Tongue (tissue), 3 donors: ENCODE measurements around the gene RPS27. TPM values are rescaled to one million over a fixed set of nuclear protein-coding genes. Genes with fewer than 3 reads are reported as not detected.
"Not testable (repeated sequence)": the region's sequence is repeated elsewhere in the genome, so short reads cannot be mapped to it uniquely, and the experiment has no call there.

Source experiments
- DNase-seq: peaks from one replicate; pipeline ENCODE4 v3.0.0-alpha.2; 2015
- small RNA-seq: library from RNA; depleted of rRNA; stranded (forward); fragments of <200 nt; gene quantifications from one replicate; pipeline ENCODE3, GENCODE V24; 2014; ENCODE audit warnings: low replicate concordance
- total RNA-seq: library from RNA; depleted of rRNA; stranded (reverse); fragments of >200 nt; gene quantifications from one replicate; pipeline ENCODE4 v1.2.3, GENCODE V29; 2014

Gene RPS27
- total RNA-seq, 1 donor from 2014 or later, result 1,230 TPM

DNA sequence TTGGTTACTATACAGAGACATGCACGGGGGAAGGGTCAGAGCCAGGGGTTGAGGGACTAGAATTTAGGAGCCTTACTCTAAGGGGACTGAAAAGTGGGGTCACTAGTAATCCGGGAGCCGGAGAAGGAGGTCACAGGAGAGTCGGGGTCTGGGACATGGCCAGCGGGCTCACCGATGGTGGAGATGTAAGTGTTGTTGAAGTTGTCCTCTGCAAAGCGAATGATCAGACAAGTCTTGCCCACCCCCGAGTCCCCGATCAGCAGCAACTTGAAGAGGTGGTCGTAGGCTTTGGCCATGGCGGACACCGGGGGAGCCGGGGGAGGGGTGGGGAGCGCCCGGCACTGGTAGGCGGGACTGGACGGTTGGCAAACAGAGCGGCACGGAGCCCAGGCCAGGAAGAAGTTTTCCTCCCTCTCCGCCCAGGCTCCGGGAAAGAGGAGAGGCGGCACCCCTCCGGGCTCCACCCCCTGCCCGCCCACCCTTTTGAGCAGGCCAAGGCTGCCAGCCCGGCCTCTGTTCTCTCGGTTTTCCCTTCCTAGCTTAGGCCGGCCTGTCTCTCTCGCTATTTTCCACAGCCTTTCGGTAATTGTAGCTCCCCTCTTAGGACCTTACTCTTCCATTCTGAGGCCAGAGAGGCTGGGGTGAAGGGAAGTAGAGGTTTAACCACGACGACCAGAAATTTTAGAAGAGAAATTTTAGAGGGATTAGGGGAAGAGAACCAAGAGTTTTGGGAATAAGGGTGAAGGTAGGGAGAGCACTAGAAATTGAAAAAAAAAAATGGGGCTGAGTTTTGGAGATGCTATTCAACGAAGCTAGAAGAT is 4.4 kb upstream of the RPS27 start, which contains the start of gene RAB13:
Gene RAB13, minus strand, starts transcription at position 399 of the 821 bp plus-strand sequence. Its CDS starts 103 bp downstream, at position 296.
- peak; percentile 93 for DNase-seq

DNA sequence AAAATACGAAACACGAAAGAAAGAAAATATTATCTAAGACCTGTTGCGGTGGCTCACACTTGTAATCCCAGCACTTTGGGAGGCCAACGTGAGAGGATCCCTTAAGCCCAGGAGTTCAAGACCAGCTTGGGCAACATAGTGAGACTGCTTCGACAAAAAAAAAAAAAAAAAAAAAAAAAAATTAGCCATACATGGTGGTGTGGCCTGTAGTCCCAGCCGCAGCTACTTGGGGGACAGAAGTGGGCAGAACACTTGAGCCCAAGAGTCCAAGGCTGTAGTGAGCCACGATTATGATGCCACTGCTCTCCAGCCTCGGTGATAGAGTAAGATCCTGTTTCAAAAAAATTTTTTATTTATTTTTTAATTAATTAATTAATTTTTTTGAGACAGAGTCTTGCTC is 2.9 kb upstream of the RPS27 start:
- no peak for DNase-seq

DNA sequence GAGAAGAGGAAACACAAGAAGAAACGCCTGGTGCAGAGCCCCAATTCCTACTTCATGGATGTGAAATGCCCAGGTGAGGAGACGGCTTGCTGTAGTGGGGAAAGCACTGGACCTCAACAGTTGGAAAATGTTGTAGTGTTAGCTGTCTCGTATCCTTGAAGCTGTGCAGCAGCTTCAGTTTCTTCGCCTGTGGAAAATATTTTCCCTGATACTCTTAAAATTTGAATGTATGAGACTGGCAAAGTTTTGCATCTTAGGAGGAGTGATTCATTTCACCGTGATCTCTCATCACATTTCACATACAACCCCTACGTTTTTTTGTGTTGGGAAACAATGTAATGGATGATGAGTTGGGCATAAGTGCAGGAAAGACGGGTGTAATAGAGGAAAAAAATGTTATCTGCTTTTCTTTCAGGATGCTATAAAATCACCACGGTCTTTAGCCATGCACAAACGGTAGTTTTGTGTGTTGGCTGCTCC is 629 bp downstream of the RPS27 start:
- no peak for DNase-seq

DNA sequence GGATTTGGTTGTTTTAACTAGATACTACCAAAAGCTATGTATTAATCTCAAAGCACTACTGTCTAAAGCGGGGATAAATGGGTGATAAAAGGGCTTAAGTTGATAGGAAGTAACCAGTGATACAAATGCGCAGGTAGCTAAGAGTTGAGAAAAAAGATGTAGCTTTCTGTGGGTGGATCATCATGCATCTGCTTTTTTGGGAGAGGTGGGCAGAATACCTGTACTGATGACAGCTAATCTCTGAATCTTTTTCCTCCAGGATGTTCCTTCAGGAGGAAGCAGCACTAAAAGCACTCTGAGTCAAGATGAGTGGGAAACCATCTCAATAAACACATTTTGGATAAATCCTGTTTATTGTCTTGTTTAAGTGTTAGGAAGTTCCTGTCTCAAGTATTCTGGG is 1.2 kb downstream of the RPS27 start:
- no peak for DNase-seq

DNA sequence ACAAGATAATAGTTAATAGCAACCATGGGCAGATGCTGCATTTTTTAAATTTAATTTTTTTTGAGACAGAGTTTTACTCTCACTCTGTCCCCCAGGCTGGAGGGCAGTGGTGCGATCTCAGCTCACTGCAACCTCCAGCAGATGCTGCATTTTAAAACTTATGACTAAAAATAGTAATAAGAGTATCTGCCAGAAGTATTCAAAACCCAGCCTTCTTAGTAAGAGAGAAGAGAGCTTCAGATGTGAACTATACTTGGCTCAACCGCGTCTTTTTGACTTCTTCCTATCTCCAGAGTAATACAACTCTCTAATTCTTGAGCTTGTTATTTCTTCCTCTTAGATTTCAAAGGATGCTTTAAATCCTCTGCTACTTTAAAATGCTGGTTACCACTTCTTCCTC is 4.6 kb downstream of the RPS27 start:
- DNase-seq, result no peak

DNA sequence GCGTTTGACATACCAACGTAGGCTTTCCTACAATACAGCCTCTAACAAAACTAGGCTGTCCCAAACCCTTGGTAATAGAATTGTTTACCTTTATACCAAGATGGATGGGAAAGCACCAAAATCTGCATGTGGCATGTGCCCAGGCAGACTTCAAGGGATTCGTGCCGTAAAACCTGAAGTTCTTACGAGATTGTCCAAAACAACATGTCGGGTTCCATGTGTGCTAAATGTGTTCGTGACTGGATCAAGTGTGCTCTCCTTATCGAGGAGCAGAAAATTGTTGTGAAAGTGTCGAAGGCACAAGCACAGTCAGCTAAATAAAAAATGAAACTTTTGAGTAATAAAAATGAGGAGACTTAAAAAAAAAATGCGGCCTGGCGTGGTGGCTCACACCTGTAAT is 5.1 kb downstream of the RPS27 start:
- no peak for DNase-seq

DNA sequence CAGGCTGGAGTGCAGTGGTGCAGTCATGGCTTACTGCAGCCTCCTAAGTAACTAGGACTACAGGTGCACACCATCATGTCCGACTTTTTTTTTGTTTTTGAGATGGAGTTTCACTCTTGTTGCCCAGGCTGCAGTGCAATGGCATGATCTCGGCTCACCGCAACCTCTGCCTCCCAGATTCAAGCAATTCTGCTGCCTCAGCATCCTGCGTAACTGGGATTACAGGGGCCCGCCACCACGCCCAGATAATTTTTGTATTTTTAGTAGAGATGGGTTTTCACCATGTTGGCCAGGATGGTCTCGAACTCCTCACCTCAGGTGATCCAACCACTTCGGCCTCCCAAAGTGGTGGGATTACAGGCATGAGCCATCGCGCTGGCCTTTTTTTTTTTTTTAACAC is 6.3 kb downstream of the RPS27 start:
- DNase-seq, result not testable (repeated sequence)

DNA sequence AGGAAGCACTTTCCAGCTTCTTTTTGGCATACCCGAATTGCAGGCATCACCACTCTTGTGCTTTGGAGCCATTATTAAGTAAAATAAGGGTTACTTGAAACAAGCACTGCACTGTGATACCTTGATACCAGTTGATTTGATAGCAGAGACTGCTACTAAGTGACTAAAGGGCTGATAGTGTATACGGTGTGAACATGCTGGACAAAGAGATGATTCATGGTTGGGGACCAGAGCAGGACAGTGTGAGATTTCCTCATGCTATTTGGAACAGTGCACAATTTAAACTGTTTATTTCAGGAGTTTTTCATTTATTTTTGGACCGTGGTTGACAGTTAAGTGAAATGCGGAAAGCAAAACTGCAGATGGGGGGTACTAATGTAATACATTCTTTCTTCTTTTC is 9.9 kb downstream of the RPS27 start:
- DNase-seq, result no peak

DNA sequence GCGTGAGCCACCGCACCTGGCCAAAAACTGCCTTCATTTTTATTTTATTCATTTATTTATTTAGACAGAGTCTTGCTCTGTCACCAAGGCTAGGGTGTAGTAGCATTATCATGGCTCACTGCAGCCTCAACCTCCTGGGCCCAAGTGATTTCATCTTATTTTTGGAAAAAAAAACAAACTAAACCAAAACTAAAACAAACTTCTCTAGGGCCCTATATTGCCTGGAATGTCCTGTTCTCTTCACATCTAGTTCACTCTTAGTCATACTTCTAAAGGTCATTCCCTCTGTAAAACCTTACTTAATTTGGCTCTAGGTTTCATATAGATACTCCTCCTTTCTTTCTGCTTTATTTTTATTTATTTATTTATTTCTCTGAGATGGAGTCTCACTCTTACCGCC is 15.6 kb downstream of the RPS27 start:
- no peak for DNase-seq

DNA sequence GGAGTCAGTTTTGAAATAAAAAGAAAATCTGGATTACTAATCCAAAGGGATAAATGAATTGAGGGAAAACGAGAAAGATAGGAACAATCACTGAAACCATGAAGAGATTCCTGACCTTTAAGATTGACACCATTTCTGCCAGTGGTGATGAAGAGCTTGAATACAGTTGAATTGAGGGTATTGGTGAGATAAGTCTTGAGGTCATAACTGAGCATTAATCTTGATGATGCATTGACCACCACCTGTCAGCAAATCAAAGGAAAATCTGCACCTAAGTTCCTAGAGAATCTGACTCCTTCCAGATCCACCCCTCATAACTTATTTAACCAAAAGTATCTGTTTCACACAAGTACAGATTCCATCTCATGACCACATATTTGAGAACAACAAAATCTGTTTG is 21.6 kb downstream of the RPS27 start:
- no peak for DNase-seq

DNA sequence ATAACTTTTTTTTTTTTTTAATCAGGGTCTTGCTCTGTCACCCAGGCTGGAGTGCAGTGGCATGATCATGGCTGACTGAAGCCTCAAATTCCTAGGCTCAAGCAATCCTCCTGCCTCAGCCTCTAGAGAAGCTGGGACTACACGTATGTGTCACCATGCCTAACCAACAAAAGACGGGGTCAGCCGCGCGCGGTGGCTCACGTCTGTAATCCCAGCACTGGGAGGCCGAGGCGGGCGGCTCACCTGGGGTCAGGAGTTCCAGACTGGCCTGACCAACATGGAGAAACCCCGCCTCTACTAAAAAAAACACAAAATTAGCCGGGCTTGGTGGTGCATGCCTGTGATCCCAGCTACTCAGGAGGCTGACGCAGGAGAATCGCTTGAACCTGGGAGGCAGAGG is 22.0 kb downstream of the RPS27 start:
- DNase-seq, result not testable (repeated sequence)

DNA sequence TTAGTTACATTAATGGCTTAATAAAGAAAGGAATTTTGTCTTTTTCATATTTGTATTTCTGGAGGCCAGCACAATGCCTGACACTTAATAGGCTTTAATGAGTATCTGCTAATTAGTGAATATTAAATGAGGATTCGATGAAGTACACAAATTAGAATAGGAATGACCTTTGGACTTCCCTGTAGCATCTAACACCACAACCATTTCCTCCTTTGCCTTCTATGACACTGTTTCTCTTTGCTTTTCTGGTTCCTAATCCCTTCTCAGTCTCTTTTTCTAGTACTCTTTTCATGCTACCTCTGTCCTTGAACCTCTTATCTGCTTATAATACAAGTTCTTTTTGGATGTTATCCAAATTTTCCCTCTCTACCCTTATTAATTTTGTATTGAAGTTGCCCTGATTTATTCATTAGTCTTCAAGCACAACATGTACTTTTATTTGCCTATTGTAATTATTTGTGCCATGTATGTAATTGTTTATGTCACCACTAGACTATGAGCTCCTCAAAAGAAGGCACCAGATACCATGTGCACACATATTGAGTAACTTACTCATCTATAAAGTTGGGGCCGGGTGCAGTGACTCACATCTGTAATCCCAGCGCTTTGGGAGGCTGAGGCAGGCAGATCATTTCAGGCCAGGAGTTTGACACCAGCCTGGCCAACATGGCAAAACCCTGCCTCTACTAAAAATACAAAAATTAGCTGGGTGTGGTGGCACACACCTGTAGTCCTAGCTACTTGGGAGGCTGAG is 23.8 kb downstream of the RPS27 start:
- no peak for DNase-seq

DNA sequence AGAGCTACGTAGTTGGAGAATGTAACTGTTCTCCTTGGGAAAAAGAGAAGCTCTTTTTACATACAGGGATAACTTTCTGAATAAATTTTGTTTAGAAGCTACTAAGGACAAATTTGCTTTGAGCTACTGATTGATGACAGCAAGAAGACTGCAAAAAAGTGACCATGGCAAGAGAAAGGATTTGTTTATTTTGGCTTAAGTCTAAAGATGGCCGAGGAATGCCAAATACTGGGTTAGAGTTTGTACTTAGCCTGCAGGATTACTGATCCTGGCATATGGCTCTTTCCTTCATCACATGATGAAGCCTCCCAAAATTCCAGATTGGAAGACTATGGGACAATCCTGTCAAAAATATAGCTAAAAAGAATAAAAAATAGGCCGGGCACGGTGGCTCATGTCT is 28.7 kb downstream of the RPS27 start:
- no peak for DNase-seq

DNA sequence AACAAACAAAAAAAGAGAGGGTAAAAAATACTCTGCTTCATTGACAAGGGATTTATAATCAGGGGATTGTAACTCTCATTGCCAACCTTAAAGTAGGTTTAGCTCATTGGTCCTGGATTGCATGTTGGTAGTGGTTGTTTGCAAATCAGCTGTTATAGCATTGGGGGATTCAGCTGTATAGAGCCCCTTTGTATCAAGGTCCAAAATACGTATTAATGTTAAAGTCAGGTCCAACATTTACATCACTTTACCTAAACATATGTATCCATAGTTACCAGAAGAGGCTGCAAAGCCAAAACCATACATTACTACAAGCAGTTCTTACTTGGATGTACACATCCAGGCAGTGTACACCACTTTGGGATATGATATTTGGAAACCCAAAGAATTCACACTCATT is 29.4 kb downstream of the RPS27 start:
- DNase-seq, result no peak

DNA sequence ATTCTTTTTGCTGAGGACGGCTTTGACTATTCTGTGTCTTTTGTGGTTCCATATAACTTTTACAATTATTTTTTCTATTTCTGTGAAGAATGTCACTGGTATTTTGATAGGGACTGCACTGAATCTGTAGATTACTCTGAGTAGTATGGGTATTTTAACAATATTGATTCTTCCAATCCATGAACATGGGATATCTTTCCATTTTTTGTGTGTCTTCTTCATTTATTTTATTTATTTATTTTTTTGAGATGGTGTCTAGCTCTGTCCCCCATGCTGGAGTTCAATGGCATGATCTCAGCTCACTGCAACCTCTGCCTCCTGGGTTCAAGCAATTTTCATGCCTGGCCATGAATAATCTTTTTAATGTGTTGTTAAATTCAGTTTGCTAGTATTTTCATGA is 43.1 kb downstream of the RPS27 start:
- DNase-seq, result not testable (repeated sequence)

Small RNA genes within 50 kb of the gene (small RNA-seq; reads per million reads assigned to genes)
- gene MIR6737 (0.08 reads per million), gene RNU6-179P (not detected)

Other genes starting within 250 kb of the RPS27 start
- gene SLC27A3, start 215.4 kb upstream of the RPS27 start, total RNA-seq, result 15.2 TPM
- gene GATAD2B, start 67.8 kb upstream of the RPS27 start, total RNA-seq, result 11.2 TPM
- 31.1 TPM for gene DENND4B, start 44.0 kb upstream of the RPS27 start, total RNA-seq
- gene CRTC2, start 32.1 kb upstream of the RPS27 start, total RNA-seq, result 3.2 TPM
- 59.3 TPM for gene SLC39A1, start 27.2 kb upstream of the RPS27 start, total RNA-seq
- 12.0 TPM for gene CREB3L4, start 22.9 kb upstream of the RPS27 start, total RNA-seq
- 125 TPM for gene JTB, start 13.1 kb upstream of the RPS27 start, total RNA-seq
- gene RAB13, start 4.4 kb upstream of the RPS27 start, total RNA-seq, result 27.0 TPM
- gene NUP210L, start 164.3 kb downstream of the RPS27 start, total RNA-seq, result 0.21 TPM
- 278 TPM for gene TPM3, start 201.3 kb downstream of the RPS27 start, total RNA-seq
- not detected for gene CFAP141, start 215.6 kb downstream of the RPS27 start, total RNA-seq
- gene UBAP2L, start 230.2 kb downstream of the RPS27 start, total RNA-seq, result 70.5 TPM